Stimulated activated CD4-positive, alpha-beta T cell treated with anti-CD3 and anti-CD28 coated beads, Interleukin-12 subunit alpha, Interleukin-12 subunit beta, amount 100 ng/mL, for 24 hours (primary cell): ENCODE results near the gene SKAP2.

Source experiments
- DNase-seq, 2 experiments: peaks; one replicate each; pipeline ENCODE4 v3.0.0-alpha.2; 2020; ENCODE audit warnings: low read depth in 2 of 2

Gene SKAP2

GRCh38 chr7:26777385-26777784 is 87.0 kb downstream of the SKAP2 start:
- DNase-seq = no peak

GRCh38 chr7:26760501-26760900 is 103.9 kb downstream of the SKAP2 start:
- no peak for DNase-seq

- DNase-seq = no peak
Observed at GRCh38 chr7:26759108-26759507, 105.3 kb downstream of the SKAP2 start.

GRCh38 chr7:26743205-26743604 is 121.2 kb downstream of the SKAP2 start:
- DNase-seq = no peak

- DNase-seq = no peak
Observed at GRCh38 chr7:26735976-26736600, 128.3 kb downstream of the SKAP2 start.

- DNase-seq = no peak
Observed at GRCh38 chr7:26729150-26729775, 135.1 kb downstream of the SKAP2 start.

GRCh38 chr7:26726051-26726450 is 138.3 kb downstream of the SKAP2 start:
- DNase-seq = no peak

- no peak for DNase-seq
Observed at GRCh38 chr7:26724795-26725194, 139.6 kb downstream of the SKAP2 start.

- DNase-seq = no peak
Observed at GRCh38 chr7:26723129-26723528, 141.3 kb downstream of the SKAP2 start.

GRCh38 chr7:26721450-26721849 is 142.9 kb downstream of the SKAP2 start:
- no peak for DNase-seq

- DNase-seq = no peak
Observed at GRCh38 chr7:26718063-26718462, 146.3 kb downstream of the SKAP2 start.

- DNase-seq = no peak
Observed at GRCh38 chr7:26714438-26714837, 150.0 kb downstream of the SKAP2 start.

- no peak for DNase-seq
Observed at GRCh38 chr7:26714006-26714405, 150.4 kb downstream of the SKAP2 start.

GRCh38 chr7:26709210-26709990 is 155.0 kb downstream of the SKAP2 start:
- DNase-seq = no peak

GRCh38 chr7:26705567-26705966 is 158.8 kb downstream of the SKAP2 start:
- no peak for DNase-seq

- DNase-seq = no peak
Observed at GRCh38 chr7:26704786-26705185, 159.6 kb downstream of the SKAP2 start.

GRCh38 chr7:26704036-26704435 is 160.4 kb downstream of the SKAP2 start:
- DNase-seq = no peak

GRCh38 chr7:26700893-26701292 is 163.5 kb downstream of the SKAP2 start:
- DNase-seq = no peak

- DNase-seq = no peak
Observed at GRCh38 chr7:26700386-26700785, 164.0 kb downstream of the SKAP2 start.

- DNase-seq = no peak
Observed at GRCh38 chr7:26699766-26700165, 164.6 kb downstream of the SKAP2 start.

- DNase-seq = no peak
Observed at GRCh38 chr7:26698806-26699205, 165.6 kb downstream of the SKAP2 start.

GRCh38 chr7:26698194-26698593 is 166.2 kb downstream of the SKAP2 start:
- no peak for DNase-seq

GRCh38 chr7:26696978-26697377 is 167.4 kb downstream of the SKAP2 start:
- DNase-seq = no peak
